Vagina (tissue), 2 donors: Measurements from ENCODE around the gene ITGBL1.

ENCODE experiments used
- CTCF ChIP-seq, 3 experiments: fragments of 450-650 bp in 2 of 3; fragments of 200-600 bp in 1 of 3; sonication (generic) in 1 of 3; IDR thresholded peaks; one replicate each; pipeline ENCODE4 v1.5.1; 2017 to 2019; ENCODE audit warnings: antibody characterized with exemption in 3 of 3, mild to moderate bottlenecking in 2 of 3, moderate library complexity in 2 of 3
- POLR2AphosphoS5 ChIP-seq, 2 donors: sonication (generic); formaldehyde crosslinking; IDR thresholded peaks; one replicate each; pipeline ENCODE4 v1.9.0; 2017; ENCODE audit warnings: antibody characterized with exemption in 2 of 2, mild to moderate bottlenecking in 2 of 2, low read depth in 1 of 2; ENCODE audit not compliant: insufficient read depth in 1 of 2

GRCh38 chr13:101649488-101650126 lies 197.1 kb downstream of the ITGBL1 start:
- TF ChIP-seq CTCF (IDR thresholded peaks at IDR 0.05), result no peak
- peak in 1 of 2 donors; percentile 41 for TF ChIP-seq POLR2AphosphoS5 (IDR thresholded peaks at IDR 0.05; ENCODE audit: insufficient read depth in 1 of 2, low read depth in 1 of 2)
